DOHH2 (cell line): ENCODE results near the gene SARS1.

Experiments used
- EZH2phosphoT487 ChIP-seq: fragments of 200-600 bp; sonication (generic); IDR thresholded peaks from 2 replicates; pipeline ENCODE4 v1.6.1; 2017; ENCODE audit warnings: borderline replicate concordance, mild to moderate bottlenecking, antibody characterized with exemption, low read length, moderate library complexity, mixed read lengths
- TF ChIP-seq, protein P1 (sequence below): fragments of 200-600 bp; sonication (generic); IDR thresholded peaks from one replicate; pipeline ENCODE4 v1.5.1; 2014; ENCODE audit warnings: antibody characterized with exemption, mild to moderate bottlenecking, low read depth, low read length; ENCODE audit not compliant: poor library complexity, severe bottlenecking

- TF ChIP-seq, protein P1, sequence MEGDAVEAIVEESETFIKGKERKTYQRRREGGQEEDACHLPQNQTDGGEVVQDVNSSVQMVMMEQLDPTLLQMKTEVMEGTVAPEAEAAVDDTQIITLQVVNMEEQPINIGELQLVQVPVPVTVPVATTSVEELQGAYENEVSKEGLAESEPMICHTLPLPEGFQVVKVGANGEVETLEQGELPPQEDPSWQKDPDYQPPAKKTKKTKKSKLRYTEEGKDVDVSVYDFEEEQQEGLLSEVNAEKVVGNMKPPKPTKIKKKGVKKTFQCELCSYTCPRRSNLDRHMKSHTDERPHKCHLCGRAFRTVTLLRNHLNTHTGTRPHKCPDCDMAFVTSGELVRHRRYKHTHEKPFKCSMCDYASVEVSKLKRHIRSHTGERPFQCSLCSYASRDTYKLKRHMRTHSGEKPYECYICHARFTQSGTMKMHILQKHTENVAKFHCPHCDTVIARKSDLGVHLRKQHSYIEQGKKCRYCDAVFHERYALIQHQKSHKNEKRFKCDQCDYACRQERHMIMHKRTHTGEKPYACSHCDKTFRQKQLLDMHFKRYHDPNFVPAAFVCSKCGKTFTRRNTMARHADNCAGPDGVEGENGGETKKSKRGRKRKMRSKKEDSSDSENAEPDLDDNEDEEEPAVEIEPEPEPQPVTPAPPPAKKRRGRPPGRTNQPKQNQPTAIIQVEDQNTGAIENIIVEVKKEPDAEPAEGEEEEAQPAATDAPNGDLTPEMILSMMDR = no peak
- no peak for TF ChIP-seq EZH2phosphoT487
These were observed 67.1 kb downstream of the SARS1 start for GRCh38 chr1:109280862-109281261.
